ENCODE measurements around the gene PHGDH.

DNA sequence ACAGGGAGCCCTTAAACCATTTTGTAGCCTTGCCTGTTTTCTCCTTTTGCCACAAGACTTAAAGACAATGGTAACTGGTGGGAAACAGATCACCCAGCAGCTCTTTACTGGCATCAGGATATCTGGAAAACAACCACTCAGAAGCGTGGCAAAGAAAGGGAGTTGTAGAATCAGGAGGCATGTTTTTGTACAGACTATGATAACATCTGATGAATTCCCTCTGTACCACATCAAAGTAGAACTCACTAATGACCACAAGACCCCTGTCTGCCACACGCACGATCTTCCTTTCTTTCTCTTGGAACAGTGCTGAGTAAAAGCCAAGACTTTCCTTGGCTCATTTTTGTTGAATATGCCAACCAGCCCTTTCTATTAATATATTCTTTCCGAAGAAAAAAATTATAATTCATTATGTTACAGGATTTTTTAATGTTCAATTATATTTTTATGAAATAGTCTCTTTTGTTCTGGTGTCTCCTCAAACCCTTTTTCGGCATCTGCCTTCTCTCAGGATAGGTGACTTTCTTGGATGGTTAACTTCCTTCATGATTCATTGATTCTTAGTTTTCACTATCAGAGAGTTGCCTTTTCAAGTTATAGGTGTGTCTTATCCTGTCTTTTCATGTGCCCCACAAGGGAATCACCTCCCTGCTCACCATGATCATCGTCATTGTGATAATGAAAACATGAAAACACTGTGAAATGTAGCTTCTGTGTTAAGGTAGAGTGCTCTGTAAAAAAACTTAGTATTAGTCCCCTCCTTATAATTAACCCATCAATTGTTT is 7.9 kb upstream of the PHGDH start:
- TF ChIP-seq, protein P1, sequence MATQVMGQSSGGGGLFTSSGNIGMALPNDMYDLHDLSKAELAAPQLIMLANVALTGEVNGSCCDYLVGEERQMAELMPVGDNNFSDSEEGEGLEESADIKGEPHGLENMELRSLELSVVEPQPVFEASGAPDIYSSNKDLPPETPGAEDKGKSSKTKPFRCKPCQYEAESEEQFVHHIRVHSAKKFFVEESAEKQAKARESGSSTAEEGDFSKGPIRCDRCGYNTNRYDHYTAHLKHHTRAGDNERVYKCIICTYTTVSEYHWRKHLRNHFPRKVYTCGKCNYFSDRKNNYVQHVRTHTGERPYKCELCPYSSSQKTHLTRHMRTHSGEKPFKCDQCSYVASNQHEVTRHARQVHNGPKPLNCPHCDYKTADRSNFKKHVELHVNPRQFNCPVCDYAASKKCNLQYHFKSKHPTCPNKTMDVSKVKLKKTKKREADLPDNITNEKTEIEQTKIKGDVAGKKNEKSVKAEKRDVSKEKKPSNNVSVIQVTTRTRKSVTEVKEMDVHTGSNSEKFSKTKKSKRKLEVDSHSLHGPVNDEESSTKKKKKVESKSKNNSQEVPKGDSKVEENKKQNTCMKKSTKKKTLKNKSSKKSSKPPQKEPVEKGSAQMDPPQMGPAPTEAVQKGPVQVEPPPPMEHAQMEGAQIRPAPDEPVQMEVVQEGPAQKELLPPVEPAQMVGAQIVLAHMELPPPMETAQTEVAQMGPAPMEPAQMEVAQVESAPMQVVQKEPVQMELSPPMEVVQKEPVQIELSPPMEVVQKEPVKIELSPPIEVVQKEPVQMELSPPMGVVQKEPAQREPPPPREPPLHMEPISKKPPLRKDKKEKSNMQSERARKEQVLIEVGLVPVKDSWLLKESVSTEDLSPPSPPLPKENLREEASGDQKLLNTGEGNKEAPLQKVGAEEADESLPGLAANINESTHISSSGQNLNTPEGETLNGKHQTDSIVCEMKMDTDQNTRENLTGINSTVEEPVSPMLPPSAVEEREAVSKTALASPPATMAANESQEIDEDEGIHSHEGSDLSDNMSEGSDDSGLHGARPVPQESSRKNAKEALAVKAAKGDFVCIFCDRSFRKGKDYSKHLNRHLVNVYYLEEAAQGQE (IDR thresholded peaks at IDR 0.05; ENCODE audit: insufficient read depth in 1 of 2, low read depth in 2 of 2, low read length in 1 of 2) = no peak
- TF ChIP-seq CTCF (IDR thresholded peaks at IDR 0.05) = no peak
- TF ChIP-seq POLR2AphosphoS5 (IDR thresholded peaks at IDR 0.05; ENCODE audit: low read depth, low read length) = no peak
